Mammary epithelial cell (primary cell): ENCODE data around the gene COX6B2.

Source experiments
- EZH2 ChIP-seq: IDR thresholded peaks from 2 replicates; pipeline ENCODE4 v1.6.1; 2012; ENCODE audit warnings: low read length, inconsistent platforms, borderline replicate concordance
- TF ChIP-seq, protein P1 (sequence below), 2 donors: IDR thresholded peaks in 1 of 2; conservative IDR thresholded peaks in 1 of 2; 2 replicates each; pipeline ENCODE4 v1.5.1; 2011 to 2012; ENCODE audit warnings: inconsistent platforms in 2 of 2, low read length in 2 of 2, mild to moderate bottlenecking in 2 of 2, control low read depth in 1 of 2, low read depth in 1 of 2; ENCODE audit not compliant: insufficient read depth in 1 of 2; ENCODE audit errors: extremely low read depth in 1 of 2

DNA sequence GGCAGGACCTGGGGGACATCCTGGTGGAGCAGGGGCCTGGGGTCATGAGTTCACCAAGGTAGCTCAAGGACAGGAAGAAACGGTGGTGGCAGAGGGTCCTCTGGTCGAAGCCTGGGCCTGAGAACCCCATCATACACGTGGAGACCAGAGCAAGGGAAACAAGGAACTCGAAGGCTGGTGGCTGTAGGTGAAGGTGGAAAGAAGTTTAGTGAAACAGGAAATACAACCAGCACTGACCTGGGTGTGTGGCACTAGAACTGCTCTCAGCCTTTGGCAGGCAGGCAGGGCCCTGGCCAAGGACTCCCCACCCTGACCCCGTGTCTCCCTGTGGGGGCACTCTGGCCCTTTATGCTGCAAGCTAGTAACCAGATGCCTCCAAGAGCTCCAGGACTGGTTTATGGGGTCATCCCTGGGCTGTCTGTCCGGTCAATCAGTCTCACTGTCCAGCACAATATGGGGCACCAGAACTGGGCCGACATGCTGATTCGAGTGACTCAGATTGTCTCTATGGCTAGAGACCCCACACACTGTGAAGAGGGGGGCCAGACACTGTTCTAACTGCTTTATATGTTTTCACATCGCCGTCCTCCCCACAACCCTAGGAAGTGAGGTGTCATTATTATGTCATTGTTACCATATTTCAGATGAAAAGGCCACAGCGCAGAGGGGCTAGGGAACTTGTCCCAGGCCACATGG is 3.8 kb downstream of the COX6B2 start:
- TF ChIP-seq, protein P1, sequence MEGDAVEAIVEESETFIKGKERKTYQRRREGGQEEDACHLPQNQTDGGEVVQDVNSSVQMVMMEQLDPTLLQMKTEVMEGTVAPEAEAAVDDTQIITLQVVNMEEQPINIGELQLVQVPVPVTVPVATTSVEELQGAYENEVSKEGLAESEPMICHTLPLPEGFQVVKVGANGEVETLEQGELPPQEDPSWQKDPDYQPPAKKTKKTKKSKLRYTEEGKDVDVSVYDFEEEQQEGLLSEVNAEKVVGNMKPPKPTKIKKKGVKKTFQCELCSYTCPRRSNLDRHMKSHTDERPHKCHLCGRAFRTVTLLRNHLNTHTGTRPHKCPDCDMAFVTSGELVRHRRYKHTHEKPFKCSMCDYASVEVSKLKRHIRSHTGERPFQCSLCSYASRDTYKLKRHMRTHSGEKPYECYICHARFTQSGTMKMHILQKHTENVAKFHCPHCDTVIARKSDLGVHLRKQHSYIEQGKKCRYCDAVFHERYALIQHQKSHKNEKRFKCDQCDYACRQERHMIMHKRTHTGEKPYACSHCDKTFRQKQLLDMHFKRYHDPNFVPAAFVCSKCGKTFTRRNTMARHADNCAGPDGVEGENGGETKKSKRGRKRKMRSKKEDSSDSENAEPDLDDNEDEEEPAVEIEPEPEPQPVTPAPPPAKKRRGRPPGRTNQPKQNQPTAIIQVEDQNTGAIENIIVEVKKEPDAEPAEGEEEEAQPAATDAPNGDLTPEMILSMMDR (conservative IDR thresholded peaks at IDR 0.05 in 1 of 2, IDR thresholded peaks at IDR 0.05 in 1 of 2; ENCODE audit: extremely low read depth in 1 of 2, insufficient read depth in 1 of 2, low read depth in 1 of 2, low read length in 2 of 2) = no peak
- TF ChIP-seq EZH2 = no peak
